AG04450 (cell line): ENCODE measurements around the gene SKAP1. TPM values are rescaled to one million over a fixed set of nuclear protein-coding genes. Genes with fewer than 3 reads are reported as not detected.
"Not testable (repeated sequence)": the region's sequence is repeated elsewhere in the genome, so short reads cannot be mapped to it uniquely, and the experiment has no call there.

ENCODE experiments used
- CTCF ChIA-PET: fragments of 300-600, 350-600 bp; formaldehyde crosslinking; extraction: SDS; loops from one replicate; lab custom pipeline; 2022; ENCODE audit warnings: antibody characterized with exemption, inconsistent platforms; lab: Charles Lee
- POLR2A ChIA-PET: fragments of 350-600 bp; formaldehyde crosslinking; extraction: SDS; loops from one replicate; lab custom pipeline; 2021; ENCODE audit warnings: antibody characterized with exemption, inconsistent platforms; lab: Yijun Ruan, JAX
- DNase-seq: peaks from one replicate; pipeline ENCODE4 v3.0.0-alpha.2; 2011; ENCODE audit warnings: low read depth, low spot score
- H3K27ac ChIP-seq: one replicate; pipeline ENCODE4 v1.5.1; 2012; ENCODE audit warnings: low read depth, low read length, control low read depth
- H3K27me3 ChIP-seq: one replicate; pipeline ENCODE4 v1.6.0; 2012; ENCODE audit warnings: low read length; ENCODE audit not compliant: control insufficient read depth, insufficient read depth
- H3K4me3 ChIP-seq: 2 replicates; pipeline ENCODE4 v1.5.1; 2011; ENCODE audit warnings: mild to moderate bottlenecking, low read depth, low read length, control low read depth
- H3K9me3 ChIP-seq: 2 replicates; pipeline ENCODE4 v1.5.1; 2012; ENCODE audit warnings: low read length; ENCODE audit not compliant: control insufficient read depth, insufficient read depth
- polyA plus RNA-seq: library from polyadenylated mRNA; depleted of rRNA; stranded (reverse); fragments of >200 nt; gene quantifications from 2 replicates; pipeline ENCODE4 v1.2.3, GENCODE V29; 2011
- TF ChIP-seq, protein P1 (sequence below): IDR thresholded peaks from 2 replicates; pipeline ENCODE4 v1.5.1; 2011; ENCODE audit warnings: low read depth, low read length, control low read depth, inconsistent platforms

The SKAP1 gene
- polyA plus RNA-seq, 1 experiment = not detected

DNA sequence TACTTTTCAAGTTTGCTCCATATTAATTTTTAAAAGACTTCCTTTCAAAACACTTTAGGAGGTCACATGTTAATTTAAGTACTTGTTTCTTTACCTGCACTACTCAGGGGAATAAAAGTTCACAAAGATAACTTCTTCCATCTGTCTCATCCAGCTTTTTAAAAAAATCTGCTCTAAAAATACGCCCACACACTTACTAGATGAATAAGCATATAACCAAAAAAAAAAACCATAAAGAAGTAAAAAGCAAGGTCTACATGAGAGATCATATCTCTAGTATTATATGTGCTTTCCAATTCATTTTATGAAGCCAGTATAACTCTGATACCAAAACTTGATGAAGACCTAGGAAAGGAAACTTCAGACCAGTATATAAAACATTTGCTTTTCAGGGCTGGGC lies 17.2 kb downstream of the SKAP1 start:
- ChIA-PET POLR2A (no interaction called here), CTCF (interaction anchor here (0.7 kb wide), 1 partner anchor 260 kb away, joined by 3 read pairs; no protein-coding TSS in a partner anchor)
- Histone ChIP-seq H3K4me3 (no peak overlapping the region), H3K27ac (no peak overlapping the region), H3K27me3 (peaks cover 42% of the 10 kb centered on the region), H3K9me3 (no peaks in the 10 kb centered on the region)
- no peak for DNase-seq
- TF ChIP-seq, protein P1, sequence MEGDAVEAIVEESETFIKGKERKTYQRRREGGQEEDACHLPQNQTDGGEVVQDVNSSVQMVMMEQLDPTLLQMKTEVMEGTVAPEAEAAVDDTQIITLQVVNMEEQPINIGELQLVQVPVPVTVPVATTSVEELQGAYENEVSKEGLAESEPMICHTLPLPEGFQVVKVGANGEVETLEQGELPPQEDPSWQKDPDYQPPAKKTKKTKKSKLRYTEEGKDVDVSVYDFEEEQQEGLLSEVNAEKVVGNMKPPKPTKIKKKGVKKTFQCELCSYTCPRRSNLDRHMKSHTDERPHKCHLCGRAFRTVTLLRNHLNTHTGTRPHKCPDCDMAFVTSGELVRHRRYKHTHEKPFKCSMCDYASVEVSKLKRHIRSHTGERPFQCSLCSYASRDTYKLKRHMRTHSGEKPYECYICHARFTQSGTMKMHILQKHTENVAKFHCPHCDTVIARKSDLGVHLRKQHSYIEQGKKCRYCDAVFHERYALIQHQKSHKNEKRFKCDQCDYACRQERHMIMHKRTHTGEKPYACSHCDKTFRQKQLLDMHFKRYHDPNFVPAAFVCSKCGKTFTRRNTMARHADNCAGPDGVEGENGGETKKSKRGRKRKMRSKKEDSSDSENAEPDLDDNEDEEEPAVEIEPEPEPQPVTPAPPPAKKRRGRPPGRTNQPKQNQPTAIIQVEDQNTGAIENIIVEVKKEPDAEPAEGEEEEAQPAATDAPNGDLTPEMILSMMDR = no peak

GRCh38 chr17:48410821-48411220 lies 19.2 kb downstream of the SKAP1 start:
- H3K4me3 ChIP-seq, H3K9me3 ChIP-seq, POLR2A ChIA-PET, DNase-seq, H3K27ac ChIP-seq: not testable (repeated sequence)
- CTCF ChIA-PET = interaction anchor here (0.6 kb wide), 1 partner anchor 13 kb away, joined by 6 read pairs; no protein-coding TSS in a partner anchor
- H3K27me3 ChIP-seq = peaks cover 37% of the 10 kb centered on the region

DNA sequence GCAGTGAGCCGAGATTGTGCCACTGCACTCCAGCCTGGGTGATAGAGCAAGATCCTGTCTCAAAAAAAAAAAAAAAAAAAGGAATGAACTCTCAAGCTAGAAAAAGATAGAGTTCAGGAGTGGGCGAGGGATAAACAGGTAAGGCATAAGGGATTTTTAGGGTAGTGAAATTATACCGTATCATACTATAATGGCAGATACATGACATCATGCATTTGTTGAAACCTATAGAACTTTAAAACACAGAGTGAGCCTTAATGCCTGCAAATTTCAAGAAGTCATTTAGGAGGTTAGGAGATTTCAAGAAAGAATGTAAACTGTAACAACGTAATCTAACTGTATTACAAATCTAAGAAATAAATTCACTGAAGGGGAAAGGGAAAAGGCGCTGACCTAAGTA lies 20.4 kb downstream of the SKAP1 start:
- no peak for DNase-seq
- Histone ChIP-seq H3K27me3 (peaks cover 25% of the 10 kb centered on the region), H3K4me3 (no peak overlapping the region), H3K9me3 (no peaks in the 10 kb centered on the region), H3K27ac (no peak overlapping the region)
- ChIA-PET POLR2A (interaction anchor here (0.7 kb wide), 1 partner anchor 199 kb away, joined by 3 read pairs; no protein-coding TSS in a partner anchor), CTCF (interaction anchor here (0.6 kb wide), 1 partner anchor 8 kb away, joined by 3 read pairs; no protein-coding TSS in a partner anchor)
- TF ChIP-seq, protein P1 = no peak

- CTCF ChIA-PET = no interaction called here
- H3K27ac ChIP-seq = no peak overlapping the region
- no peak for DNase-seq
- peaks cover 14% of the 10 kb centered on the region for H3K27me3 ChIP-seq
- POLR2A ChIA-PET = no interaction called here
- no peaks in the 10 kb centered on the region for H3K9me3 ChIP-seq
- TF ChIP-seq, protein P1 = no peak
- H3K4me3 ChIP-seq = no peak overlapping the region
Observed at GRCh38 chr17:48406936-48407567, 23.0 kb downstream of the SKAP1 start.

DNA sequence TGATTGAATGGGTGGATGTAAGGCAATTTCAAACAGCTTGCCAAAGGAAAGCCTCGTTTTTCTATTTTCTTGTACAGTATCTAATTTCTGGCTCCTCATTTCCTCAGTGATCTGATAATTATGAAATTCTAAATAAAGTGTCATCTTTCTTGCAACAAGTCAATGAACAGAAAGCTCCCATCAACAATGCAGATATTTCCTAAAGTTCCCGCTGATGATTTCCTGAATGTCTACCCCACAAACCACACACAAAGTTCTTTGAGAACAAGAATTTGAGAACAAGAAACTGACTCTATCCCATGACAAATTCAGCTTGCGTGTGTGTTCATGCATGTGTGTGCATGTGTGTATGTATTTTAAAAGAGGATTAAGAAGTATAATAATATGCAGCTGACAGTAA lies 35.2 kb downstream of the SKAP1 start:
- no peak overlapping the region for H3K4me3 ChIP-seq
- H3K27ac ChIP-seq = no peak overlapping the region
- DNase-seq = no peak
- POLR2A ChIA-PET = no interaction called here
- no peaks in the 10 kb centered on the region; the same call in 1 of the 2 replicates for H3K9me3 ChIP-seq
- TF ChIP-seq, protein P1 = no peak
- peaks cover 38% of the 10 kb centered on the region for H3K27me3 ChIP-seq
- CTCF ChIA-PET = no interaction called here
